A549 treated with AZD9567 at 1 μM for 4 hours (cell line): Measurements from ENCODE around the gene DCAF8L2. TPM values are rescaled to one million over a fixed set of nuclear protein-coding genes. Genes with fewer than 3 reads are reported as not detected.

Experiments
- total RNA-seq: library from RNA; stranded (reverse); fragments of 200-300 nt; extraction: Qiagen RNA extraction; gene quantifications from 5 replicates; pipeline ENCODE4 v1.2.3, GENCODE V29; 2022; ENCODE audit not compliant: insufficient read depth

Gene DCAF8L2
- total RNA-seq = not detected in 5 replicates

DNA sequence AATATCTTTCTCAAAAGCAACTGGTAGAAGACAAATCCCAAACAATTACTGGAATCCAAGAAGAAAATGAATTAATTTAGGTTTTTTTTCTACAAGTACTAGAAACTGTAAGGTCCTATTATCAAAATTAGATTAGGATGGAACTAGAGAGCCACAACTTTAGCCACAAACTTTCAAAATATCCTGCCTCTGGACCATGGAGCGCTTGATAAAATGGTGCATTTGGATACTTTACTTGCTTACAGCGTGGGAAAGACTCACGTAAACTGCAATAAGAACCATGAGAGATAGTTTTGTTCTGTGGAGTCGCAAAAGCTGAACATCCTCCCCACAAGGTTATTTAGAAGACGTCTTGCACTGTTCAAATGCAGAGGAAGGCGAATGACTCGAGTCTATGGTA, at the start of gene DCAF8L2:
DCAF8L2 (plus strand) TSS at position 301 of the 400 bp plus-strand sequence. CDS start 156,552 bp downstream, outside the sequence.

Other genes starting within 250 kb of the DCAF8L2 start
- not detected in 5 replicates for gene PPP4R3C, start 127.0 kb upstream of the DCAF8L2 start, total RNA-seq
- gene MAGEB10, start 217.6 kb downstream of the DCAF8L2 start, total RNA-seq = not detected in 5 replicates